SU-DHL-6 (cell line): Measurements from ENCODE around the gene NUDC.

Experiments
- H2AFZ ChIP-seq: fragments of 200-600 bp; sonication (generic); 2 replicates; pipeline ENCODE4 v1.6.1; 2014; ENCODE audit warnings: low read depth, mild to moderate bottlenecking, moderate library complexity, mixed read lengths, antibody characterized with exemption, low read length; ENCODE audit not compliant: severe bottlenecking
- H3F3A ChIP-seq: fragments of 200-600 bp; shearing (Covaris generic); 2 replicates; pipeline ENCODE4 v1.6.0; 2016; ENCODE audit warnings: antibody characterized with exemption, mild to moderate bottlenecking; ENCODE audit not compliant: insufficient read depth
- H3K27ac ChIP-seq: fragments of 200-600 bp; sonication (generic); 2 replicates; pipeline ENCODE4 v1.5.1; 2016; ENCODE audit warnings: low read depth, mild to moderate bottlenecking, low read length, moderate library complexity, mixed read lengths
- H3K27me3 ChIP-seq: fragments of 200-600 bp; sonication (generic), shearing (Covaris generic); 2 replicates; pipeline ENCODE4 v1.6.0; 2014; ENCODE audit warnings: mild to moderate bottlenecking, low read length
- H3K36me3 ChIP-seq: fragments of 200-600 bp; sonication (generic); 2 replicates; pipeline ENCODE4 v1.6.1; 2014; ENCODE audit warnings: mild to moderate bottlenecking, low read length, mixed read lengths
- H3K4me2 ChIP-seq: fragments of 300-600, 200-600 bp; shearing (Covaris generic), sonication (generic); 2 replicates; pipeline ENCODE4 v1.6.0; 2014; ENCODE audit warnings: low read length, low read depth, mild to moderate bottlenecking; ENCODE audit not compliant: poor library complexity, severe bottlenecking
- H3K4me3 ChIP-seq: fragments of 200-600 bp; sonication (generic); 2 replicates; pipeline ENCODE4 v1.5.1; 2014; ENCODE audit warnings: antibody characterized with exemption, low read length, mild to moderate bottlenecking, mixed read lengths; ENCODE audit not compliant: insufficient read depth, poor library complexity, severe bottlenecking
- H3K79me2 ChIP-seq: fragments of 200-600 bp; sonication (generic); 2 replicates; pipeline ENCODE4 v1.6.1; 2014; ENCODE audit warnings: mild to moderate bottlenecking, low read length, moderate library complexity; ENCODE audit not compliant: insufficient read depth
- H3K9ac ChIP-seq: fragments of 200-600 bp; sonication (generic); 2 replicates; pipeline ENCODE4 v1.7.0; 2014; ENCODE audit warnings: mild to moderate bottlenecking, low read length
- H3K9me2 ChIP-seq: fragments of 200-600 bp; sonication (generic); replicated peaks from 2 replicates; pipeline ENCODE4 v1.6.1; 2014; ENCODE audit warnings: low read length; ENCODE audit not compliant: insufficient read depth
- H3K9me3 ChIP-seq: fragments of 200-600 bp; sonication (generic); 2 replicates; pipeline ENCODE4 v1.6.1; 2014; ENCODE audit warnings: low read length, mixed read lengths; ENCODE audit not compliant: insufficient read depth
- H4K20me1 ChIP-seq: fragments of 200-600 bp; sonication (generic); 2 replicates; pipeline ENCODE4 v1.6.1; 2014; ENCODE audit warnings: low read depth, mild to moderate bottlenecking, antibody characterized with exemption, low read length, moderate library complexity, mixed read lengths
- CTCF ChIP-seq: fragments of 200-600 bp; sonication (generic); IDR thresholded peaks from one replicate; pipeline ENCODE4 v1.5.1; 2017; ENCODE audit warnings: antibody characterized with exemption, mild to moderate bottlenecking, low read length, moderate library complexity; ENCODE audit not compliant: insufficient read depth, poor library complexity, severe bottlenecking
- EZH2phosphoT487 ChIP-seq: fragments of 200-600 bp; sonication (generic), shearing (Covaris generic); conservative IDR thresholded peaks from 2 replicates; pipeline ENCODE4 v1.6.1; 2018; ENCODE audit warnings: mild to moderate bottlenecking, antibody characterized with exemption, low read length, moderate library complexity, mixed read lengths

Gene NUDC

GRCh38 chr1:26909951-26910342 lies 11.6 kb upstream of the NUDC start:
- Histone ChIP-seq H2AFZ (no peak overlapping the region), H4K20me1 (no peaks in the 10 kb centered on the region), H3K9ac (no peak overlapping the region), H3F3A (no peaks in the 10 kb centered on the region), H3K27me3 (no peaks in the 10 kb centered on the region), H3K4me3 (no peak overlapping the region), H3K9me2 (no peaks in the 10 kb centered on the region), H3K27ac (no peak overlapping the region), H3K9me3 (no peaks in the 10 kb centered on the region), H3K36me3 (no peaks in the 10 kb centered on the region), H3K79me2 (no peaks in the 10 kb centered on the region), H3K4me2 (no peak overlapping the region)
- TF ChIP-seq EZH2phosphoT487: no peak
- TF ChIP-seq CTCF: no peak

DNA sequence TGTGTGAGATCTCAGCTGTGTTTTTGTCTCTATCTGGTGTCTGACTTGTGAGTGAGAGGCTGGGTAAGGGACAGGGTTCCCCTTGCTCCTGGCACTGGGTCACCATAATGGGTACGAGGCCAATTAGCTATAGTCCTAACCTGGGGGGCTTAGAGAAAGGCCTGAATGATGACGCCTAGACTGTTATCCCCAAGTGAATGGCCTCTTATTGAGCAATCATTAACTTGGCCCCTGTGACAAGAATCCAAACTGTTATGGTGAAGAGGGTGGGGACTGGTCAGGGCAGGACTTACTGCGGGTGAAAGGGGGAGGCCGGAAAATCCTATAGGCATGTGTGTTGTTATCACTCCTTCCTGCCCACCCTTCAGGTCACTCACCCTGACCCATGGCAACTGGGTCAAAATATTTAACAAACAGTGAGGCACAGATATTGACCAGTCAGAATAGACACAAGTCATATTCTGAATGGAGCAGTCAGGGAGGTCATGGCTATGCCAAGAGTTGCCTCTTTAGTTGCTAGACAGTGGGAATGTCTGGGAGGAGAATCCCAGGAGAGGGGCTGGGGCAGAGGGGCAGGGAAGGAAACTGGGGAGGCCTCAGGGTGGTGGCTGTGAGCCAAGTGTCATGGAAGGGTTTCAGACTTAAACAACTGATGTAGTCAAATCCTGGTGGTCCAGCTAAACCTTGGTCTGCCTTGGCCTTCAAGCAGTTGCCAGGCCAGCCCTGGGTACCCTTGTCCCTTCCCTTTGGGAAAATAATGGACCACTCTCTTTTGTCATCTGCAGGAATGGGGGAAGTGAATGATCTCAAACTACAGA lies 11.0 kb upstream of the NUDC start:
- Histone ChIP-seq H3K4me2 (no peak overlapping the region), H3K27me3 (no peaks in the 10 kb centered on the region), H3K9me2 (no peaks in the 10 kb centered on the region), H3K9ac (no peak overlapping the region), H4K20me1 (no peaks in the 10 kb centered on the region), H3K36me3 (no peaks in the 10 kb centered on the region), H3K9me3 (no peaks in the 10 kb centered on the region), H3F3A (no peaks in the 10 kb centered on the region), H3K4me3 (no peak overlapping the region), H2AFZ (no peak overlapping the region), H3K79me2 (no peaks in the 10 kb centered on the region), H3K27ac (no peak overlapping the region)
- TF ChIP-seq CTCF (no peak), EZH2phosphoT487 (no peak)

DNA sequence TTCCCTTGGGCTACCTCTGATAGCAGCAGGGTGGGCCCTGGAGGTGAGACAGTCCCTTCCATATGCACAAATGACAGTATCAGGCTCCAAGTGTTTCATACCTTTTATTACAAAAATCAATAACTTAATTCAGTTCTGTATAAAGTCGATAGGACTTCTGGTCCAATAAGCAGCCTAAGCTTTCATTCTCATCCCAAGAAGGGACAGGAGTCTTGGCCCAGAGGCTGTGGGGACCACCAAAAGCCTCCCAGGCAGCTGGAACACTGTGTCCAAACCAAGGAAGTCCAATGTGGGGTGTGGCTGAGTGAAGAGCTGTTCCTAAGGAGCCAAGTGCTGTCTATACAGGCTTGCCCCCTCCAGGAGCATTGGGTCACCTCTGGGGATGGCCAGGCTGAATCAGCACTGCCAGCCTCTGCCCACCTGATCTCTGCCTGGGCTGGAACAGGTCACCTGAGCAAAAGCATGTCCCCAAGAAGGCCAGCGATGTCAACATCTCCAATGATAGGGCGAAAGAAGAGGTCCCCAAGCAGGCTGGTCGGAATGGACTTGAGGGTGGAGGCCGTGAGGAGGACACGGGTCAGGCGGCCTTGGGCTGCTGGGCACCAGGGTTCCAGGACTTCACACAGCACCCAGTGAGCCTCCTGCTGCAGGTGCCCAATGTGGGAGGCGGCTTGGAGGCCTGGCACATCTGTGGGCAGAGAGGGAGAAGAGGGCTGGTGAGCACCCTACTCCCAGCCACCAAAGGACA lies 10.0 kb upstream of the NUDC start:
- no peaks in the 10 kb centered on the region for H3K36me3 ChIP-seq
- H2AFZ ChIP-seq: no peak overlapping the region
- H3K4me2 ChIP-seq: no peak overlapping the region
- H3K9ac ChIP-seq: no peak overlapping the region
- H3K27ac ChIP-seq: no peak overlapping the region
- H3F3A ChIP-seq: no peaks in the 10 kb centered on the region
- H3K4me3 ChIP-seq: no peak overlapping the region
- TF ChIP-seq CTCF: no peak
- TF ChIP-seq EZH2phosphoT487: no peak
- H4K20me1 ChIP-seq: no peaks in the 10 kb centered on the region
- H3K79me2 ChIP-seq: no peaks in the 10 kb centered on the region
- no peaks in the 10 kb centered on the region for H3K27me3 ChIP-seq
- no peaks in the 10 kb centered on the region for H3K9me2 ChIP-seq
- H3K9me3 ChIP-seq: no peaks in the 10 kb centered on the region
